ENCODE results near the gene PTTG1.

The PTTG1 gene

GRCh38 chr5:160456480-160457177 lies 35.0 kb downstream of the PTTG1 start:
- DNase-seq = no peak

- DNase-seq = no peak
These were observed 35.6 kb downstream of the PTTG1 start for GRCh38 chr5:160457252-160457651.

- no peak for DNase-seq
These were observed 37.4 kb downstream of the PTTG1 start for GRCh38 chr5:160458806-160459800.

- DNase-seq = no peak
These were observed 38.9 kb downstream of the PTTG1 start for GRCh38 chr5:160460377-160461049.

GRCh38 chr5:160461378-160461777 lies 39.7 kb downstream of the PTTG1 start:
- no peak for DNase-seq

- peak; percentile 6 for DNase-seq
These were observed 40.5 kb downstream of the PTTG1 start for GRCh38 chr5:160462167-160462566.

- no peak for DNase-seq
These were observed 41.6 kb downstream of the PTTG1 start for GRCh38 chr5:160463227-160463626.

- DNase-seq = no peak
These were observed 42.2 kb downstream of the PTTG1 start for GRCh38 chr5:160463740-160464465.

- no peak for DNase-seq
These were observed 42.8 kb downstream of the PTTG1 start for GRCh38 chr5:160464466-160464797.

- no peak for DNase-seq
These were observed 44.5 kb downstream of the PTTG1 start for GRCh38 chr5:160466116-160466515.

GRCh38 chr5:160466889-160467554 lies 45.4 kb downstream of the PTTG1 start:
- DNase-seq = no peak

- DNase-seq = no peak
These were observed 46.1 kb downstream of the PTTG1 start for GRCh38 chr5:160467555-160468362.

GRCh38 chr5:160468363-160468975 lies 46.8 kb downstream of the PTTG1 start:
- DNase-seq = no peak

GRCh38 chr5:160469156-160470144 lies 47.8 kb downstream of the PTTG1 start:
- no peak for DNase-seq

GRCh38 chr5:160470437-160471361 lies 49.0 kb downstream of the PTTG1 start:
- DNase-seq = no peak

- no peak for DNase-seq
These were observed 50.1 kb downstream of the PTTG1 start for GRCh38 chr5:160471761-160472160.

- no peak for DNase-seq
These were observed 50.8 kb downstream of the PTTG1 start for GRCh38 chr5:160472482-160472881.

- DNase-seq = no peak
These were observed 52.0 kb downstream of the PTTG1 start for GRCh38 chr5:160473681-160474080.
